ENCODE data around the gene MAT1A. TPM values are rescaled to one million over a fixed set of nuclear protein-coding genes. Genes with fewer than 3 reads are reported as not detected.

Gene MAT1A
- total RNA-seq, 1 experiment from 2014 or later: 1.5 TPM

GRCh38 chr10:80319318-80319717 is 29.9 kb upstream of the MAT1A start:
- no peaks in the 10 kb centered on the region for H3K4me1 ChIP-seq (ENCODE audit: control insufficient read depth, insufficient read depth, low read length)
- no peak overlapping the region for H3K27ac ChIP-seq (ENCODE audit: low read length)
- in situ Hi-C loops (cut with HindIII; ENCODE audit: low pct_unique_long_range_greater_than_20kb, low sequenced_read_pairs): no loop called here
- POLR2A ChIA-PET: no interaction called here
- no TSS peak for BruUV-seq (replicated peaks)
- intact Hi-C loops (cut with micrococcal nuclease; ENCODE audit: unreplicated experiment): no loop called here
- no peak for TF ChIP-seq REST (IDR thresholded peaks at IDR 0.05; ENCODE audit: insufficient read depth in 1 of 2, low read depth in 2 of 2, low read length in 1 of 2)
- TF ChIP-seq POLR2AphosphoS5 (IDR thresholded peaks at IDR 0.05; ENCODE audit: low read depth, low read length): no peak
- no peak for TF ChIP-seq TCF7L2 (IDR thresholded peaks at IDR 0.05; ENCODE audit: low read depth, low read length)
- no peak for TF ChIP-seq CTCF (IDR thresholded peaks at IDR 0.05)
- no peak for TF ChIP-seq SIN3A (IDR thresholded peaks at IDR 0.05; ENCODE audit: borderline replicate concordance, insufficient read depth, low read depth, low read length)
- no peaks in the 10 kb centered on the region for H3K9me3 ChIP-seq (ENCODE audit: control insufficient read depth, insufficient read depth, low read depth, low read length)
- no peak for ATAC-seq
- peaks cover 5% of the 10 kb centered on the region for H3K27me3 ChIP-seq (ENCODE audit: control insufficient read depth, insufficient read depth, low read length)
- no peaks in the 10 kb centered on the region for H3K36me3 ChIP-seq (ENCODE audit: control insufficient read depth, insufficient read depth, low read length)
- H3K4me3 ChIP-seq (ENCODE audit: low read depth in 2 of 2, low read length in 2 of 2): no peak overlapping the region
- no peak for DNase-seq (ENCODE audit: low read depth, low spot score)
- CTCF ChIA-PET: no interaction called here

- intact Hi-C loops (cut with micrococcal nuclease; ENCODE audit: unreplicated experiment): no loop called here
- POLR2A ChIA-PET: no interaction called here
Measured at GRCh38 chr10:80318742-80319141, 29.3 kb upstream of the MAT1A start.

More at GRCh38 chr10:80318742-80319141, 29.3 kb upstream of the MAT1A start:
- BruUV-seq (replicated peaks): no TSS peak
- TF ChIP-seq REST (IDR thresholded peaks at IDR 0.05; ENCODE audit: insufficient read depth in 1 of 2, low read depth in 2 of 2, low read length in 1 of 2) (no peak), POLR2AphosphoS5 (IDR thresholded peaks at IDR 0.05; ENCODE audit: low read depth, low read length) (no peak), TCF7L2 (IDR thresholded peaks at IDR 0.05; ENCODE audit: low read depth, low read length) (no peak), SIN3A (IDR thresholded peaks at IDR 0.05; ENCODE audit: borderline replicate concordance, insufficient read depth, low read depth, low read length) (no peak), CTCF (IDR thresholded peaks at IDR 0.05) (no peak)
- no peak for DNase-seq (ENCODE audit: low read depth, low spot score)
- CTCF ChIA-PET: no interaction called here
- Histone ChIP-seq H3K27ac (ENCODE audit: low read length) (no peak overlapping the region), H3K36me3 (ENCODE audit: control insufficient read depth, insufficient read depth, low read length) (no peaks in the 10 kb centered on the region), H3K4me1 (ENCODE audit: control insufficient read depth, insufficient read depth, low read length) (no peaks in the 10 kb centered on the region), H3K9me3 (ENCODE audit: control insufficient read depth, insufficient read depth, low read depth, low read length) (no peaks in the 10 kb centered on the region), H3K27me3 (ENCODE audit: control insufficient read depth, insufficient read depth, low read length) (peaks cover 5% of the 10 kb centered on the region; the same call in 1 of the 2 replicates), H3K4me3 (ENCODE audit: low read depth in 2 of 2, low read length in 2 of 2) (no peak overlapping the region)
- in situ Hi-C loops (cut with HindIII; ENCODE audit: low pct_unique_long_range_greater_than_20kb, low sequenced_read_pairs): no loop called here
- no peak for ATAC-seq

Measured in Panc1 (cell line).